ENCODE results near the gene FRMD4A. TPM values are rescaled to one million over a fixed set of nuclear protein-coding genes. Genes with fewer than 3 reads are reported as not detected.
"Not testable (repeated sequence)": the region's sequence is repeated elsewhere in the genome, so short reads cannot be mapped to it uniquely, and the experiment has no call there.

The FRMD4A gene
- total RNA-seq, 1 donor from 2014 or later = 23.7 TPM

DNA sequence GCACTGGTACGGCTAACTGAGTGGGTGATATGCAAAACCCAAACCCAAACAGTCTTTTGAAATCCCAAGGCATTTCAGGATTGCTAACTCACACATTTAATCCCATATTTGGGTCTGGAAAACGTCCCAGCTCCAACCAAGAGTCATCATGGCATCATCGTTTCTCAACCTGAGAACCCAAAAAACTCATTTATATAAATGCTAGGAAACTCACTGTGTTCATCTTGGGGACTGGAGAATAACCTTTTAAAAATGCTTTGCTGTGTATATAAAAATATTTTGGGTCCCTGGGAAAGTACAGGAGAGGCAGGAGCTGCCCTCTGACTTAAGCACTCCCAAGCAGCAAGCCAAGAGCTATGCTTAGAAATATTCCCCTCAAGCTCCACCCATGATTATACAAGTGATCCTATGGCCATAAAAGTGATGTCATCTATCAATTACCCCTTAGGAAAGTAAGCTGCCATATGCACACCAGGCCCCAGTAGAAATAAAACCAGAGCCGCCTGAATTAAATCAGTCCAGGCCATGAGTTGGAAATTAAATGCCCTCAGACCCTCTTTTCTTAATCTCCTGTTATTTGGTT lies 352.1 kb downstream of the FRMD4A start:
- intact Hi-C loops (cut with DNase I) = loop anchor here (10.0 kb wide), 1 partner anchor 364 kb away; no protein-coding TSS in a partner anchor
- DNase-seq (ENCODE audit: low spot score) = no peak

DNA sequence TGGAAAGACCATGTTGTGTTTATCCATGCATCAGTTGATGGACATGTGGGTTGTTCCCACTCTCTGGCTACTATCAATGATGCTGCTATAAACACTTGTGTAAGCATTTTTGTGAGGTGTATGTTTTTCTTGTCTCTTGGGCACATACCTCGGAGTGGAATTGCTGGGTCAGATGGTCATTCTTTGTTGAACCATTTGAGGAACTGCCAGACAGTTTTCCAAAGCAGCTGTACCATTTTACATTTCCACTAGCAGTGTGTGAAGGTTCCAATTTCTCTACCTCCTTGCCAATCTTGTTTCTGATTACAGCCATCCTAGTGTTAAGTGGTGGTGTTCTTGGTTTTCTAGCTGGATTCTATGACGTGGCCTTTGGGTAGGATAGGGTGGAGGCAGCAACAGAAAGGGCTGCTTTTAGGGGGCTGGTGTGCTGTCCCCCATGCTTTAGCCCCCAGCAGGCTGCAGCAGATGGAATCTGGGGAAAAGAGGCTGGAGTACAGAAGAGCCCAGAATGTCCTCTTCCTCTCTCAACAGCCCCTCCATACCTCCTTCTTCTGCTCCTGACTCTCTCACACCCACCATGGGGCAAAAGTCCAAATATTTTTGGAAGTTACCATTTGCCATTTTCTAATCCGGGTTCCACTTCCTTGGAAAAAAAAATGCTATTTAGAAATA lies 352.7 kb downstream of the FRMD4A start:
- intact Hi-C loops (cut with DNase I) = loop anchor here (10.0 kb wide), 1 partner anchor 363 kb away; no protein-coding TSS in a partner anchor
- no peak for DNase-seq (ENCODE audit: low spot score)

DNA sequence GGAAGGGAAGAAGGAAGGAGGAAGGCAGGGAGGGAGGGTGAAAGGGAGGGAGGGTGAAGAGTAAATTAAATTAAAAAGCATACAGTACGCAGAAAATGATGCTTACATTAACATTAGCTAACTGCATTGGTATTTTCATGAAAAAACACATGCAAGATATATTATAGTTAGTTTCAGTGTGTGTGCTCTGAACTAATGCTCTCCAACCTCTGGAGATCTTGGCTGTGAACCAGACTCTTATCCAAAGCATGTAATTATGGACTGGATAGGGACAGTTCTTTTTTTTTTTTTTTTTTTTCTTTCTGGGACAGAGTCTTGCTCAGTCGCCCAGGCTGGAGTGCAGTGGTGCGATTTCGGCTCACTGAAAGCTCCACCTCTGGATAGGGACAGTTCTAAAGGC lies 357.0 kb downstream of the FRMD4A start:
- intact Hi-C loops (cut with DNase I) = loop anchor here (10.0 kb wide), 1 partner anchor 359 kb away; no protein-coding TSS in a partner anchor

DNA sequence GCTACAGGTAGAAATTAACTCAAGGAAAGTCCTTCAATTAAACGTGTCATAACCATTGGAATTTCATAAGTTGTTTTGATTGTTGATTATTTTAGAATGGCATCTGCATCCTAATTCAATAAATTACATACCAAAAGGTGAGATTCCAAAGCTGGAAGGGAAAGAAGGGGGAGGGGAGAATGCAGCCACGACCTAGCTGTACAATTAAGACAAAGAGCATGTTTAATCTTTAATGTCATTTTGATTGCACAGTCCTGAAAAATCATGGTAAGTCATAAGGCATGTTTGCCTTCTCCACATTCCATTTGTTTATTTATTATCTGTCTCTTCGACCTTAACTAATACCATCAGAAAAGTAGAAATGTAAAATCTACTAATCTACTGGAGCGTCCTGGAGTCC lies 358.1 kb downstream of the FRMD4A start:
- intact Hi-C loops (cut with DNase I) = loop anchor here (10.0 kb wide), 1 partner anchor 358 kb away; no protein-coding TSS in a partner anchor
- DNase-seq (ENCODE audit: low spot score) = no peak

More for the DNA sequence above, 357.0 kb downstream of the FRMD4A start:
- no peak for DNase-seq (ENCODE audit: low spot score)

DNA sequence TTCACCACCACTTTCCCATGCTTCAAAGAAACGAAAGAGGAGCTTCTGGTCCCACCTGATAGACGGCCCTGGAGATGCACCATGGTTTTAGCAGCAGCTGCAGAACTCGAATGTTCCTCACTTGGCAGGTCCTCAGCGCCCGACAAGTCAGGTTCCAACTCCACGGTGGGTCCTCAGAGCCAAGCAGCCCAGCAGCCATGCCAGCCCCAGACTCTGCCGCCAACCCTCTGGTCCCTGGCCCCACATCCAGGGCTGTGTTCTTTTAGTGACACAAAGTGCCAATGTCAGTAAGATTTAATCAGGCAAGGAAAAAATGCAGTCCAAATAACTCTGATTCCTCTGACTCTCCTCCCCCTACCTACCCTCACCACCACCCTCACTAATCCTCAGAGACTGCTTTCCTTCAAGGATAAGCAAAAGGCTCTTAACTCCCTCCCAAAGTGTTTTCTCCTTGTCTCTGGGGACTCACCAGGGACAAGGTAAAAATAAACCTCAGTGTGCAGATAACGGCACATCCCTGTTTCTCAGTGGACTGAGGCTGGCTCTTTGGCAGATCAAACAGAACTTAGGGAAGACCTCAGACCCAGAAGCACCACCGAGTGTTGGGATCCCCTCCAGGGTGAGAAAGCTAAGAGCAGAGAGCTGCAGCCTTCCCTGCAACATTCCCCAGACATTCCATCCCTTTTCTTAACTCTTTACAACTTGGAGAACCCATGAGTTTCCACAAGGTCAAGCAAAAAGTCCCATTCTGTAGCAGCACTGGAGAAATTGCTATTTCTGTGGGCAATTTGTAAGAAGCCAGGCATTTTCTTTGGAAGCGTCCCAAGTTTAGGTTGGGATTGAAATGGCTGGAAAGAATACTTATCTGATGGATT lies 358.9 kb downstream of the FRMD4A start:
- no peak for DNase-seq (ENCODE audit: low spot score)
- intact Hi-C loops (cut with DNase I) = loop anchor here (10.0 kb wide), 1 partner anchor 357 kb away; no protein-coding TSS in a partner anchor

DNA sequence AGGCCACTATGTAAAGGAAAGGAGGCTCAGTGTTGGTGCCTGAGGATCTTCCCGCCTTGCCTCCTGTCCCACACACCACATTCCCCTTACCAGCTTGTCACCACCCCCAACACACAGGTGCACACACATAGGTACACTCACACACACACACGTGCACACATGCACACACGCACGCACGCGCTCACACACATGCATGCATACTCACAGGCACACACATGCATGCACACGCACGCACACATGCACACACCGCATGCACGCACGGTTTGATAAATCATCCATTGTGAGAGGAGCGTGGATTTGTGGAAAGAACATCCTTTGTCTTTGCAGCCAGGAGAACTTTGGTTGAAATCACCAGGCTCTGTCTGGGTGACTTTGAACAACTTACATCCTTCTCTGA lies 359.8 kb downstream of the FRMD4A start:
- intact Hi-C loops (cut with DNase I) = loop anchor here (10.0 kb wide), 1 partner anchor 356 kb away; no protein-coding TSS in a partner anchor
- no peak for DNase-seq (ENCODE audit: low spot score)

DNA sequence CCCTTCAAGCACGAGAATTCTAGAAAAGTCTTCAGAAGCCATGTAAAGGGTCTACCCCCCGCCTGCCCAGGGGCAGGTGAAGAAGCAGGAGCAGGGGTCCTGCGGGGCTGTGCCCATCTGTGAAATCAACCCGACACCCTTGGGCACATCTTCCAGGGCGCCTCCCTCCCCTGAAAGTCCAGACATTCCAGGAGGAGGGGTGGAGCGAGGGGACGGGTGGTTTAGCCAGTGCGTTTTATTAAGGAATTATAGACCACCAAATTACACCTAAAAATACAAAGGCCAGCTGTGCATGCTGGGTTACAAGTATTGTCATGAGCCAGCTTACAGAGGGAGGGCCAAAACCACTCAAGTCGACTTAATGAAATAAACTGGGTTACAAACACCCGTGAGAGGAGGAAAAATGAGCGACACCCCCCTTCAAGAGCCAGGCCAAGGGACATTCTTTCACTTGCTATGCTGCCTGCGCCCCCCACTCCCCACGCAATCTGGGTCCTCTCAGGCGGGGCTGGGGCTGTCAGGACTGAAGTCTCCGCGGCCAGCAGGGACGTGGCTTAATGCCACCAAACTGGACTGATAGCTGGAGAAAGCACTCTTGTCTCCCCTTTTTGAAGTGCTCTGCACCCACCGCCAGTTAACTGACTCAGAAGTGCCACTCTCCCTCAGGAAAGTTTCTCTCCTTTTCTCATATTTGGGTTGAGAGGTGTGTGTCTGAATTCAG lies 360.3 kb downstream of the FRMD4A start:
- no peak for DNase-seq (ENCODE audit: low spot score)
- intact Hi-C loops (cut with DNase I) = loop anchor here (10.0 kb wide), 1 partner anchor 356 kb away; no protein-coding TSS in a partner anchor

DNA sequence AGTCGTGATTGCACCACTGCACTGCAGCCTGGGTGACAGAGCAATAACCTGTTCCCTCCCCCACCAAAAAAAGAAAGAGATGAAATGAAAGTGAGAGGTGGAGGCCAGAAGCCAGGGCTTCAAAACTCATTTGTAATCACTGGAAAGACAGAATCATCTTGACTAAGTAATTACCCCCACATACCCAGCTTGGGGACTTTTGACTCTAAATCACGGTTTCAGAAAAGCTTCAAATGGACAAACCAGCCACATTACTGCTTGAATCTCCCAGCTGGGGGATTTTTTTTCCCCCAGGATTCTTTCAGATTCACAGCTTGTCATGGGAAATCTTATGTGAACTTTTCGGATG lies 361.0 kb downstream of the FRMD4A start:
- no peak for DNase-seq (ENCODE audit: low spot score)
- intact Hi-C loops (cut with DNase I) = loop anchor here (5.0 to 10.0 kb wide), 2 partner anchors 33 to 355 kb away; no protein-coding TSS in a partner anchor

DNA sequence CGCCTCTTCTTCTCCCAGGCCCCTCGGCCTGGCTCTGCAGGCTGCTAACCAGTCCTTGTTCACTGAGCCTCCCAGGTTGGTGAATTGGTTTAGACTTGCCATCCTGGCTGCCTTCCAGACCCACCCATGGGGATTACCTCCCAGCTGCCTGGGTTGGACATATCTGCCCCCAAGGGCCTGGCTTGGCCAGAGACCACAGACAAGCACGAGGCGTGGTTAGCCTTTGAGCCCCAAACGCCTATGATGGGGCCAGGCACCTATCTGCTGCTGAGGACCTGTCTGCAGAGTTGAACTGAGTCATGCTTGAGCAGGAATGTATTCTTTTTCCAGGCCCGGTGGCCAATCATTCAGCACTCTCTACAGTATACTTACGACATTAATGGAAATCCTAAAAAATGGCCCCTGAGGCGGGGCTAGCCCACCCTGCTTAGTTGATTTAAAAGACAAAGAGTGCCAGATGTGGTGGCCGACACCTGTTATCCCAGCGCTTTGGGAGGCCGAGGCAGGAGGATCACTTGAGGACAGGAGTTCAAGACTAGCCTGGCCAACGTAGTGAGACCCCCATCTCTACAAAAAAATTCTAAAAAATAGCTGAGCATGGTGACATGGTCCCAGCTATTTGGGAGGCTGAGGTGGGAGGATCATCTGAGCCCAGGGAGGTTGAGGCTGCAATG lies 361.5 kb downstream of the FRMD4A start:
- DNase-seq (ENCODE audit: low spot score) = no peak
- intact Hi-C loops (cut with DNase I) = loop anchor here (5.0 kb wide), 1 partner anchor 33 kb away; no protein-coding TSS in a partner anchor

DNA sequence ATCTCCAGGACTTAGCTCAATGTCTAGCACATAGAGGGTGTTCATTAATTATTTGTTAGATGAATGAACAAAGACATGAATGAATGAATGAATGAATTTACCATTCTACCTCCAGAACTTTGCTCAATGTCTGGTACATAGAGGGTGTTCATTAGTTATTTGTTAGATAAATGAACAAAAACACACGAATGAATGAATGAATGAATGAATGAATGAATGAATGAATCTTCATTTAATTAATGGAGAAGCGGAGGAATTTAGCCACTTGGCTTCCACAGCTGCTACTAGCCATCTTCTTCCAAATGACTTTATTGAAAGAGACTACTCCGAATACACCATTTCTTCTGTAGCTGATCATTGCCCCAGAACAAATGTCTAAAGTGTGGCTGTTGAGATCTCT lies 368.9 kb downstream of the FRMD4A start:
- DNase-seq (ENCODE audit: low spot score) = no peak
- intact Hi-C loops (cut with DNase I) = no loop called here

DNA sequence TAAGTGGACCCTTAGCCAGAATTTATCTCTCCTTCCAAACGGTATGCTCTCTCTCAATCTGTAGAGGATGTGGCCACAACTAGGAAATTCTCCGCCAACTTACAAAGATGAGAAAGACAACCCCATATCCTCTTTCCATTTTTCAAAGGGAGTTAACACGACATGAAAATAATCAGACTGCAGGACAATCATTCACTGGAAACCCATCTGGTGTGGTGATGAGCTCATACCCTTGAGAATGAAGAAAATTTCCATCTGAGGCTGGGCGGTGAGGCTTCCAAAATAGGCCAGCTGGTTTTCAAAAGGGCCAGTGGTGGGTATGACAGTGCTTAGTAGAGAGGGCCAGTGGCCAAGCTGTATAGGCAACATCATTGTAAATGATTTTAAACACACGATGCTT lies 369.6 kb downstream of the FRMD4A start:
- intact Hi-C loops (cut with DNase I) = no loop called here
- DNase-seq (ENCODE audit: low spot score) = no peak

DNA sequence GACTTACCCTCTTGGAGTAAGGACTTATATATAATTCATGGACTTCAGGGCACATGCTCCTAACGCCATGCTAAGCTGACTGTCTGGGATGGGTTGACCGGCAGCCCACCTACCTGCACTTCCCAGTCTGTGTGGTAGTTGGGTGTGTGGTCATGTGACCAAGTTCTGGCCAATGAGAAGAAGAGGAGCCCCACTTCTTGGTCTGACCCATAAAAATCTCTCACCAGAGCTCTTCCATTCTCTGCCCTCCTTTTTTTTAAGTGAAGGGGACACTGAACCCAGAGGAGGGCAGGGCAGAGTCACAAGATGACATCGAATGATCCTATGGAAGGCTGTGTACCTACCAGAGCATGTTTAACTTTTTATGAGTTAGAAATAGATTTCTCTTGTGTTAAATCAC lies 370.1 kb downstream of the FRMD4A start:
- intact Hi-C loops (cut with DNase I) = no loop called here
- DNase-seq (ENCODE audit: low spot score) = no peak

DNA sequence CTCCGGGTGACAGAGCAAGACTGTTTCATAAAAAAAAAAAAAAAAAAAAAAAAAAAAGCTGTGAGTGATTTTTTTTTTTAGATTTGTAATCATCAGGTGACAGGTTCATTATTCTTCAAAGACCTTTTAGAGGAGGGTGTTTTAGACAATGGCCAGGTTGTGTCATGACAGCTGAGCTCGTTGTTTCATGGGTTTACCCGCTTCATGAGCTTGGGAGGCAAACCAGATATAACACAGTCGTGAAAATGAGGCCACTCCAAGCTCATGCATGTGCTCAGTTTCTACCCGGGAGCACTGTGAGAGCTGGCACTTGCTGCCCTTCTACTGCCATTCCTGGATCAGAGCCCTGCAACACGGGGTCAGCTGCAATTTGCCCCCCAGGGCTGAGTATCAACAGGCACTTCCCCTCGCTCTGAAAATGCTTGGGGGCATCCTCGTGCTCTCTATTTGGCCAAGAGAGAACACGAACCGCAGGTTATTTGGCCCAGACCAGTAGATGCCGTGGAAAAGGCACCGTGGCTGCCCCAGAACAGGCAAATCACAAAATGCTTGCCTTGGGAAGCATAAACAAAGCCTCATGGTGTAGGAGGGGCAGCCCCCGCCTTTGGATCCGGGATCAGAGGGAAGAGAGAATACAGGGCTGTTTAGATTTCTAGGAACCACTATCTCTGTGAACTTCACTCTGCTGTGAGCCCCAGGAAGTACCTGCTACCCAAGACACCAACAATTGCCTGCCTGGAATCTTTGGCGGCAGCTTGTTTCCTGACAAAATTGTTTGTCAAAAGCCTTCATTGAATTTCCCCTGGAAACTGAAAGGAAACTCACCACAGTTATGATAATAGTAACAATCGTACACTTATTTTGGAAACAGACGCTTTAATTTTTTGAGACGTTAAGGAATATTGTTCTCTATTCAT lies 371.0 kb downstream of the FRMD4A start:
- intact Hi-C loops (cut with DNase I) = no loop called here
- no peak for DNase-seq (ENCODE audit: low spot score)

DNA sequence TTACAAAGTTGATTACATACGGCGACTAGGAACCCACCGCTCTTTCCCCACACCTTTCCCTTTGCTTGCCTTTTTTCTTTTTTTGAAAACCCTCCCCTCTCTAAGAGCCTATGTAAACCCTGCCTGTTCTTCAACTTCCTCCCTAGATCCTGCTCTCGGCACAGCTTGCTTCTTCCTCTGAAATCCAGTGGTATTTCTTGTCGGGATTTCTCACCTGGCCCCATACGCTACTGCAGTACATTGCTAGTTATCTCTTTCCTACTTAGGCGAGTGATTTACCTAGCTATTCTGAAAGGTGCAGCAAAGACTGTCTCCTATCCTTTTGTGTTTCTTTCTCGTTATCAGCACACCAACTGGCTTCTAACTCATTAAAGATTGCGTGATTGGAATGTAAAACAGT lies 372.9 kb downstream of the FRMD4A start:
- DNase-seq (ENCODE audit: low spot score) = no peak
- intact Hi-C loops (cut with DNase I) = no loop called here

DNA sequence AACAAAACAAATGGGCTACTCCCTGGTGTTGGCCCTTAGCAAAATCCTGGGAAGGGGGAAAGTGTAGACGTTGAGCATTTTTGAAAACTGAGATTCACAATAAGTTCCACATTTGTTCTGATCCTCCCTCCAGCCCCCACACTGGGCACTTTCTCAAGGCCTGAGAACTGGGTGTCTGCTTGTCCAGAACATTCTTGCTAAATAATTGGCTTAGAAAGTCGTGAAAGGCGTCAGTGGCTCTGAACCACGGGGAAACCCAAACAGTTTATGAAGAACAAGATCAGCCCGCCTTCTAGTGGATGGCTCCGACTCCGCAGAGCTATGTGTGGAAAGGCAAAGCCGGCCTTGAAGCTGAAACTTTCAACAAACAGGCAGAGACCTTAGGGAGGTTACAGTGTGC lies 373.9 kb downstream of the FRMD4A start:
- intact Hi-C loops (cut with DNase I) = no loop called here
- DNase-seq (ENCODE audit: low spot score) = no peak

DNA sequence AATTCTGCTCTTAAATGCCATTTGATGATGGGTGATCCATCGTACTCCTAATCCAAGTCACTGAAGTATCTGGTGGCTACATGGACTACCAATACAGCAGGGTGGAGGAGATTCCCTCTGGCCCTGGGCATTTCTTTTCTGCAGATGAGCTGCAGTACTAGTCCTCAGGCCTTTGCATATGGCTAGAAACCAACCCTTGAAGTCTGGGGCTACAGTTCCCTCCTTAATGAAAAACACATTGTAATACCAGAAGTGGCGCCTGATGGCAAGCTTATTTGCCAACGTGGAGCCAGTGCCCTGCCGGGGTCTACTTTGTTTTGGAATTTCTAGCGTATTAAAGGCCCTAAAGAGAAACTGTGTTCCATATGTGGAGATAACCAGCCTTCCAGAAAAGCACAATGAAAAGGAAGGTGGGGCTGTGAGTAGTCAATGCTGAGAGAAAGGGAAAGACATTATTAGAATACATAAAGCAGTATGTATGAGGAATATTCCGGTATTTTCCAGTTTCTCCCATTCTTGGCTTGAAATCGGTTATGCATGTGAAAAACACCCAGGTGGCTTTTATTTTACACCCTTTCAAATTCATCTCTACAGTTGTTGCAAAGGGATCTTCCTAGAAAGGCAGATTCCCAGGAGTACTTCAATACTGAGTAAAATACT lies 375.2 kb downstream of the FRMD4A start:
- DNase-seq (ENCODE audit: low spot score) = no peak
- intact Hi-C loops (cut with DNase I) = no loop called here

DNA sequence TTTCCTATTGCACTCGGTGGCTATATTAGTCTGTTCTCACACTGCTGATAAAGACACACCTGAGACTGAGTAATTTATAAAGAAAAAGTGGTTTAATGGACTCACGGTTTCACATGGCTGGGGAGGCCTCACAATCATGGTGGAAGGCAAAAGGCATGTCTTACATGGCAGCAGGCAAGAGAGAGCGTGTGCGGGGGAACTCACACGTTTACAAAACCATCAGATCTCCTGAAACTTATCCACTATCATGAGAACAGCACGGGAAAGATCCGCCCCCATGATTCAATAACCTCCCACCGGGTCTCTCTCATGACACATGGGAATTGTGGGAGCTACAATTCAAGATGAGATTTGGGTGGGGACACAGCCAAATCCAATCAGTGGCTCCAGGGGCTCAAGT lies 376.5 kb downstream of the FRMD4A start:
- intact Hi-C loops (cut with DNase I) = loop anchor here (5.0 kb wide), 1 partner anchor 162 kb away; no protein-coding TSS in a partner anchor
- DNase-seq (ENCODE audit: low spot score) = not testable (repeated sequence)

Data from cardiac septum (tissue), 1 donor.